ENCODE measurements around the gene TMEM141.

DNA sequence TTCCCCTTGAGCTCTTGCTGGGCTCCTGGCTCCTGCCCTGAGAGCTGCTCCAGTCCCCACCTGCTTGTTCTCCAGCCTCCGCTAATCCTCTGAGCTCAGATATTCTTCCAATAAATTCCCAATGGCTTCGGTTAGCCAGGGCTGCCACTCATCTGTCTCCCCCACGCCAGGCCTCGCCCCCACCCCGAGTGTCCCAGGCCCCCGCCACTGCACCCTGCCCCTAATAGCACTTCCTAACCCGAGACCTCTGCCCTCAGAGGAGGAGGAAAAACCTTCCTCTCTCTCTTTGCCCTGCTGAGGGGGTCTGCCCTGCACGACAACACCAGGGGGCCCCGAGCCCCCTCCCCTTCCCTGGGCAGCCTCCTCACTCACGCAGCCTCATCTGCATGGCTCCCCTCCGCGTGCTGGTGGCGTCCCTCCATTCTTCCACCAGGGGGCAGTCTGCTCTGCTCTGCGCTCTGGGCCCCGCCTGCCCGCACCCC, 21.4 kb upstream of the TMEM141 start:
- TF ChIP-seq CTCF (IDR thresholded peaks at IDR 0.05) (peak in 2 of 6 experiments; percentile 9 to 50), POLR2A (IDR thresholded peaks at IDR 0.05) (no peak)

Data from thyroid gland (tissue), 4 donors.